HG02623 (cell line): Measurements from ENCODE around the gene COL4A2.

Source experiments
- ATAC-seq: cut with Tn5 transposase; IDR thresholded peaks from one replicate; pipeline ENCODE4 v1.9.1; 2021; ENCODE audit warnings: moderate library complexity; ENCODE audit not compliant: unreplicated experiment

COL4A2 gene

DNA sequence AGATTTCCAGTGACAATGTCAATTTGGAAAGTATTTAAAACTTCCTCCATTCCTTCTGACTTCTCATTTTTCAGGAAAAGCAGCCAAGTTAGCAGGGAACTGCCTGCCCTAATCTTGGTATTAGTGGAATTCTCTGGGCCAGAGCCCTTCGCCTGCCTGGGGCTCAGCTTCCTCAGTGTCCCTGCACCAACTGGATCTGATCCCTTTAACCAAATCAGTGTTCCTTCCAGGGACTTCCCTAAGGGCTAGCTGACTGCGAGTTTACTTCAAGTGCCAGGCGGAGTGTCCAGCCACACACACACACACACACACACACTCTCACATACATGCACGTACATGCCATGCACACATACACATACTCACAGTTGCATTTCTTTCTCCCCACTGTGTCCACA is 234.4 kb downstream of the COL4A2 start:
- ATAC-seq = no peak

GRCh38 chr13:110542169-110542796 is 235.2 kb downstream of the COL4A2 start:
- no peak for ATAC-seq

- no peak for ATAC-seq
Observed at GRCh38 chr13:110546378-110546777, 239.3 kb downstream of the COL4A2 start.

- ATAC-seq = no peak
Observed at GRCh38 chr13:110546926-110547325, 239.8 kb downstream of the COL4A2 start.

DNA sequence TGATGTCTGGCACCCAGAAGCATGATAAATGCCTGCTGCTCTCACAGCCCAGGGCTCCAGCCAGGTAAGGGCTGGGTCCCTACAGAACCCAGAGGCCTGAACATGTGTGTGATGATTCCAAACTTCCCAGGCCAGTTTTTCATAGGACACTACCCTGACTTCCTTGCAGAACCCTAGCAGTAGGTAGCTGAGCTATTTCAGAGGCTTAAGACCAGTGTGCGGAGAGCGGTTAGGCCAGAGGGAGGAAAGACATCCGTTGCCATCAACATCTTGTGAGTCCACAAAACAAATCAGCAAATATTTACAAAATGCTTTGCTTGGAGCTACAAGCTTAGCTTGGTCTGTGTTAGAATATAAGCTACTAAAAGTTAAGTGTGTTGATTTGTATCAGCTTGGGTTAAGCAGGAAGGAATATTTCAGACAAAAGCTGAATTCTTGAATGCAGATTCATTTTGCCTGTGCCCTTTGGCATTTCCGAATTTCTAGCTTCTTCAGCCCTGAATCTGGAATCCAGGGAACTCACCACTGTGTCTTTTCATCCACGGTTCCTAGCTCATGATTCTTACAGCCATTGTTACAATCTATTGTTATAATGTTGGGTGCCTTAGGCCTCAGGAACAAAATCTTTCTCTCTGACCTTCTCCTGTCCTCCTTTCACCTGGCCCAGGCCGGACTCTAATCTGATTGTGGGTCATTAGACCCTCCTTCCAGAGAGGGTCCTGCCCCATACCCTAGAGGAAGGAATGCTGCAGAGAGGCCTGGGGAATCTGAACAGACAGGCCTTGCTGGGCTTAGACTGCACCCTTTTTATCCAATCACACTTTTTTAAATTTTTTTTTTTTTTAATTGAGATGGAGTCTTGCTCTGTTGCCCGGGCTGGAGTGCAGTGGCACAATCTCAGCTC is 242.1 kb downstream of the COL4A2 start:
- ATAC-seq = no peak

DNA sequence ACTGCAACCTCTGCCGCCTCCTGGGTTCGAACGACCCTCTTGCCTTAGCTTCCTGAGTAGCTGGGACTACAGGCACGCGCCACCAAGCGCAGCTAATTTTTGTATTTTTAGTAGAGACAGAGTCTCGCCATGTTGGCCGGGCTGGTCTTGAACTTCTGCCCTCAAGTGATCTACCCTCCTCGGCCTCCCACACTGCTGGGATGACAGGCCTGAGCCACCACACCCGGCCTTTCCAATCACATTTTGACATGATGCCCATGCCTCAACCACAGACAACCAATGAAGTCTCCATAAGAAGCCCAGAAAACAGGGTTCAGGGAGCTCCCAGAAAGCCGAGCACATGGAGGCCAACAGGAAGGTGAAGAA is 242.7 kb downstream of the COL4A2 start:
- no peak for ATAC-seq

DNA sequence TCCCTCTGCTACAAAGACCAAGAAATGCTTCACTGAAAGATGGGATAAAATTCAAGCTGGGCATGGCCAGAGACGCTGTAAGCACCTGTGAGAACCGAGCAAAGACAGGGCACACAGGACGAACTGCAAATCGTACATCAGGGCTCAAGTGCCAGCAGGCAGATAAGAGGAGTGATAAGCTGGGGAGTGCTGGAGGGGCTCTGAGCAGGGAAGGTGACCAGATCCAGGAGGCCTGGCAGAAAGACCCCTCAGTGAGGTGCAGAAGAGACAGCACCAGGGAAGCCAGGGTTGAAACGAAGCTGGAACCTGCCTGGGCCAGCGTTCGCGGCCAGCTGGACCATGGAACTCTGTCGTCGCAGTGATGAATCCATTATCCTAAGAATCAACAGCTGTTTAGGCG is 244.2 kb downstream of the COL4A2 start:
- ATAC-seq = no peak

GRCh38 chr13:110552767-110553166 is 245.7 kb downstream of the COL4A2 start:
- ATAC-seq = no peak

DNA sequence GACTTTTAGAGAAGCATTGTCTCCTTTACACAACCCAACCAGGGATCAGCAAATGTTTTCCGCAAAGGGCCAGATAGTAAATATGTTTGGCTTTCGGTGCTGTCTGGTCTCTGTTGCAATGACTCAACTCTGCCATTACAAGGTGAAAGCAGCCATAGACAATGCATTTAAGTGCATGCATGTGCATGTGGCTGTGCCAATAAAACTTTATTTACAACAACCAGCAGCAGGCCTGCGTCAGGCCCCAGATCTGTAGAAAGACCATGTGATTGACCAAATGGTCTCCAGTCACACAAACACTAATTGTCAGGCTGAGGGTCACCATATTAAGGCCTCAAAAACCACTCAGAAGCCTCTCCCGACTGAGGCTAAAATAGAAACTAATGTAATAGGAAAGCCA is 246.3 kb downstream of the COL4A2 start:
- ATAC-seq = no peak

DNA sequence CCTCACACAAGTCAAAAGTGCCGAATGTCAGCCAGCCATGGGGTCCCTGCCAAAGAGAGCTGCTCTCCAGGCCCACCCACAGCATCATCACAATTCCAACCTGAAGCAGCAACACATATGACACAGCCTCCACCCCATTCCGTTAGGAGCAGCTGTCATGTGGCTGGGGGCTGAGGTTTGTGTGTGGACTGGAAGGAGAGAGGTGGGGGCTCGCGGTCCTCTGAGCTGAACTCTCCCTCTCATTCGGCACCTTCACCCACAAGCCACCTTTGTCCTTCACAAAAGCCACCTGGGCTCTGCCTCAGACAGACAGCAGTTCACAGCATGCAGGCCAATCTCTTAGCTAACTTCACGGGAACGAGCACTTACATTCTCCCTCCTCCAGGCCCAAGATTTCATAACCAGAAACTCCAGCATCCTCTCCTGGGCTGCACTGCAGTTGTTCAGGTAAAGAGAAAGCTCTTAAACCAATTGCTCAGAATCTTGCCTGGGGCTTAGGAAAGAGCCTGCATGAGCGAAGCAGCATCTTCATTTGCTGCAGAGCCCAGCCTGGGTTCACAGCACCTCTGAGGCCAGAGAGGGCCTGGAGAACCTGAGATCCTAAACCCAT is 247.2 kb downstream of the COL4A2 start:
- no peak for ATAC-seq

DNA sequence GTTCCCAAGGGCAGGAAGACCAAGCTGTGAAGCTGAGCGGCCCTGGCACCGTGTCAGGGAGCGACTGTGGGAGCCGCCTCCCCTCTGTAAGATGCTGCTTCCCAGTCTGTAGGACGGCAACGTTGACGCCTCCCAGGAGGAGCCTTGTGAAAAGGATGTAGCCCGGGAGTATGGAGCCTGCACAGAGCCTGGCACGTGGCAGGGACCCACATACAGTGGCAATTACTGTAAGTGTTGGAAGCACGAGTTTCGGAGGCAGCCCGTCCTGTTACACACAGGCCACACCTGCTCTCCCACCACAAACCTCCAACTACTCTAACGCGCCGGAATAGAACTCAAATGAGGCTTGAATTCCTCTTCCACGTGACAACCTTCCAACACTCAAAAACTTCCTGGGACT is 247.9 kb downstream of the COL4A2 start:
- ATAC-seq = no peak

DNA sequence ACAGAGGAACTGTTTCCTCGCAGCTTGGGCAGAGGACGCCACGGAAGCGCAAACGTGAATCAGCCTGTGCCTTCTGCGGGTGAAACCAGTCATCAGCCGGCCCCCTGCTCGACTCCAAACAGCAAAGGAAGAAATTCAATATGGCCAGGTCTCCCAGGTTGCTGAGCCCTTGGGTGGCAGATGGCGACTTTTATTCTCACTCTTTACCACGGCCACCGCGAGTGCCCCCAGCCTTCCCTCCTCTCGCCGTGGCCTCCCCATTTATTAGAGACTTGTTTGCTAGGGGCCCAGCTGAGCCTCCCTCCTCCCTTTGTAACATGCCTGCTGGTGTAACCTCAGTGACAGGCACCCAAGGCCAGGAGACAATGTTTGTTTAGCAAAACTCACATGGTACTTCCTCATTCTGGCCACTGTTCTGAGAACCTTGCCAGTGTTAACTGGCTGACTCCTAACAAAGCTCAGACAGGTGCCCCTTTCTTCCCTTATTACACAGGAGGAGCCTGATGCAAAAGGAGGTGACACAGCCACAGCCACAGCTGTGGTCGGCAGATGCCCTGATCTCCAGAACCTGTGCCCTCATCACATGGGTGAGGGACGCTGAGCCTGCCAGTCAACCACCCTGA is 248.6 kb downstream of the COL4A2 start:
- no peak for ATAC-seq

DNA sequence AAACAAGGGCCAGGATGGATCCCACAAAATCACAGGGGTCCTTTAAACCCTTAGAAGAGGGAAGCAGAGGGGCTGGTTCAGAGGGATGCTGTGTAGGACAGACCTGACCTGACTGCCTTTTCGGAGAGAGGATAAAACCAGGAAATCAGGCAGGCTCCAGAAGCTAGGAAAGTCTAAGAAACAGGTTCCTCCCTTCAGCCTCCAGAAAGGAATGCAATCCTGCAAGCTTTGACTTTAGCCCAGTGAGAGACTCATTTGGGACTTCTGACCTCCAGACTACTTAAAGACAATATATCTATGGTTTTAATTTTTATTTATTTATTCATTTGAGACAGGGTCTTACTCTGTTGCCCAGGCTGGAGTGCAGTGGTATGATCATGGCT is 249.1 kb downstream of the COL4A2 start:
- no peak for ATAC-seq

GRCh38 chr13:110557082-110557481 is 250.0 kb downstream of the COL4A2 start:
- no peak for ATAC-seq

DNA sequence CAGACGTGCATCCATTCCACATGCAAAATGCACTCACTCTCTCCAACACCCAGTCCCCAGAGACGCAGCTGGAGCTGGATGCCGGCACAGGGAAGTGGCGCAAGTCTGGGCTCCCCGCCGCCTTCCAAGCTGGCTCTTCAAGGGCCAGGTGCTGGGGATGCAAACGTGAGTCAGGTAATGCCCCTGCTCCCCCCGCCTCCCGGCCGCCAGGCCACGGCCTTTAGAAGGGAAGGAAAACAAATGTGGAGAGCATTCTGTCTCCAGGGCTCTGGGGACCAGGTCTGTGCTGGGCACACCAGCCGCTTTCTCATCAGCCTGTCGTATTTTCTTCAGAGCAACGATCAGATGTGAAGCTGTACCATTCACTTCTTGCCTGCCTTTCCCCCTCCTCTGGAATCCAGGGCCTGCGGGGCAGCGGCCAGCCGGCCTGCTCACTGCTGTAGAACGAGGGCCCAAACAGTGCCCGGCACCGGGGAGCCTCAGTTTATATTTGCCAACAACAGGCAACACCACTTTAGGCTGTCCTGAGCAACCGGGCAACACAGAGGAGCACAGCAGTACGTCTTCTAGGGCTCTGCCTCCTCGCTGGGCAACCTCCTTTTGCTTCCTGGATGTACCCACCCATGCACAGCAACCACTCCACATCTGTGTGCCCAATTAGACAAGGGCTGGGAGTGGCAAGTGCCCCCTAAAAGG is 250.7 kb downstream of the COL4A2 start:
- ATAC-seq = no peak

- no peak for ATAC-seq
Observed at GRCh38 chr13:110559429-110559943, 252.4 kb downstream of the COL4A2 start.

DNA sequence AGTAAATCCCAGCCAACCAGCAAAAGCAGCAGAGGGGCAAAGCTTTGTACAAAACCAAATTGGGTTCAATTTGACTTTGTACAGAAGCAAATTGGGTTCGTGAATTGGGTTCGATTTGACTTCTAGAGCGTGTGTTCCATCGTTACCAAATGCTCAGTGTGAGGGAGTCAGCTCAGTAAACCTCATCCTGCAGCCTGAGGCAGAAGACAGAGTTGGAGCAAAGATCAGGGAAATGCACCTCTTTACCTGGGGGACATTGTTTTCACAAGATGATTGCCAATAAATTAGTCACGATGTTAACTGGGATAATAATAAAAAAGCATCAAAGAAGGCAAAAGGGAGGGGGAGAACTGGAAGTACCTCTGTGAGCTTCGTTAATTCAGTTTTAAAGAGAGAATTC is 252.9 kb downstream of the COL4A2 start:
- no peak for ATAC-seq

DNA sequence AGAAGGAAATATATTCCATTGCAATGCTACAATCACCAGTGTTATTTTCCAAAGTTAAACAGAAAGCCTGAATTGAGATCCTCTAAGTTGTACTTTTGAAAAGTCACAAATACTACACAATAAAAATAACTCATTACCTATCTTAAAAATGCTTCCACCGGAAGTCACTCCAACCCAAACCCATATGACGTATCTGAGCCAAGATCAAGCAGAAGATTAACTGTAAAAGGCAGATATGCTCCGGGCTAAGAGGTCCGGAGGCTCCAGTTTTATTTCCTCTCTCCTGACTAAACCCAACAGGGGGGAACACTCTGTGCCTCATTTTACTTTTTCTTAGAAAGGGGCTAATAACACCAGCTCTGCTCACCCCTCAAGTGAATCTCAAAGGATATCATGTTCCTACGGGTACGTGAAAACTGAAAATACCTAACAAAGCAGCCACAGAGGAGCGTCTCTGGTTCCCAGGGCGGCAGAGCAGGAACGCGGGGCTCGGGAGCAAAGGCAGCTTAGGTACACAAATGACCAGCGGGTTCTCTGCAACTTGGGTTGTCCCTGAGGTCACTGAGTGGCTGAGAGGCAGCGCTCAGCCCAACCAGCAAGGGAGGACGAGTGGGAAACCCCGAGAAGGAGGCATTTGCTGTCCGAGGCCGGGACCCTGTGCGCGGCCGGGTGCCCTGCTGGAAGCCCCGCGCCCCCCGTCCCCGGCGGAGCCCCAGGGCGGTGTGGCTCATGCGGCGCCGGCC is 253.7 kb downstream of the COL4A2 start:
- peak; percentile 20 for ATAC-seq

- ATAC-seq = peak; percentile 74
Observed at GRCh38 chr13:110561344-110562035, 254.4 kb downstream of the COL4A2 start, which contains the start of gene RAB20. Gene RAB20 (minus strand): TSS chr13:110561722. CDS start chr13:110561519, 203 bp downstream.
